ENCODE results near the gene COPG2. TPM values are rescaled to one million over a fixed set of nuclear protein-coding genes. Genes with fewer than 3 reads are reported as not detected.

COPG2 gene
- total and polyA plus RNA-seq, 2 of the 13 experiments (the other 11 are each of a cell fraction or from before 2014, with no cell fraction given), result 14.1 to 17.7 TPM

DNA sequence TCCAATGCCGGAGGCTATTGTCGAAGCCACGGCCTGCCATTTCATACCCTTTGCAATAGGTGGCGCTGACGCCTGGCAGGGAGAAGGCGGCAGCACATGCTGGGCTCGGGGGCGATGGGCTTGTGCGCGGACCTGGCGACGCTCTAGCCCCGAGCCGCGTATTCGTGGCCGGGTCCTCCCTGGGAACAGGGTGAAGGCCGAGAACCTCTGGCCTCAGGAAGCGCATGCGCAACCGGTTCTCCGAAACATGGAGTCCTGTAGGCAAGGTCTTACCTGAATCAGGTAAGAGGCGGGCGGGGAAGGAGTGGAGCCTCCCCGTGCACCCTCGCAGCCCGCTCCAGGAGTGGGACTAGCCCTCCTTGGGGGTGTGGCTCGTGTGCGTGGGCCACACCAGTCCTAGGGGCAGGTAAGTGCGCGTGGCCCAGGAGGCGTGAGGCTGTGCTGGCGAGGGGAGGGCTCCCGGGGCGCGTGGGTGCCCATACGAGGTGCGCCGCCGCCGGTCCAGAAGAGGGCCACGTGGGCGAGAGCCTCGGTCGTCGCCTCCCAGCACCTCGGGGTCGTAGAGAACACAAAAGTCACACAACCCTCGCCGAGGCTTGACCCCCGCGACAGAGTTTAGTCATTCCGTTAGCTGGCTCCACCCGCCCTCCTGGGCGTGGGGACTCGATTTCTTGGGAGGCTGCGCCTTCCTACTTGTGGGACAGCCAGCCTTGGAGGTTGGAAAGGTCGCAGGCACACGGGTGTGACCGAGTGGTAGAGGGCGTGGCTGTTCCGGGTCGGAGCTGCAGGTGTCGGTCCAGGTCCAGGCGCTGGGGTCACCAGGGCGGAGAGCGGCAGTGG, 182.2 kb downstream of the COPG2 start (continued):
- TF ChIP-seq, protein P1, sequence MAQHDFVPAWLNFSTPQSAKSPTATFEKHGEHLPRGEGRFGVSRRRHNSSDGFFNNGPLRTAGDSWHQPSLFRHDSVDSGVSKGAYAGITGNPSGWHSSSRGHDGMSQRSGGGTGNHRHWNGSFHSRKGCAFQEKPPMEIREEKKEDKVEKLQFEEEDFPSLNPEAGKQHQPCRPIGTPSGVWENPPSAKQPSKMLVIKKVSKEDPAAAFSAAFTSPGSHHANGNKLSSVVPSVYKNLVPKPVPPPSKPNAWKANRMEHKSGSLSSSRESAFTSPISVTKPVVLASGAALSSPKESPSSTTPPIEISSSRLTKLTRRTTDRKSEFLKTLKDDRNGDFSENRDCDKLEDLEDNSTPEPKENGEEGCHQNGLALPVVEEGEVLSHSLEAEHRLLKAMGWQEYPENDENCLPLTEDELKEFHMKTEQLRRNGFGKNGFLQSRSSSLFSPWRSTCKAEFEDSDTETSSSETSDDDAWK (CRISPR knock-in tag; IDR thresholded peaks at IDR 0.05), result no peak
- TF ChIP-seq, protein P2, sequence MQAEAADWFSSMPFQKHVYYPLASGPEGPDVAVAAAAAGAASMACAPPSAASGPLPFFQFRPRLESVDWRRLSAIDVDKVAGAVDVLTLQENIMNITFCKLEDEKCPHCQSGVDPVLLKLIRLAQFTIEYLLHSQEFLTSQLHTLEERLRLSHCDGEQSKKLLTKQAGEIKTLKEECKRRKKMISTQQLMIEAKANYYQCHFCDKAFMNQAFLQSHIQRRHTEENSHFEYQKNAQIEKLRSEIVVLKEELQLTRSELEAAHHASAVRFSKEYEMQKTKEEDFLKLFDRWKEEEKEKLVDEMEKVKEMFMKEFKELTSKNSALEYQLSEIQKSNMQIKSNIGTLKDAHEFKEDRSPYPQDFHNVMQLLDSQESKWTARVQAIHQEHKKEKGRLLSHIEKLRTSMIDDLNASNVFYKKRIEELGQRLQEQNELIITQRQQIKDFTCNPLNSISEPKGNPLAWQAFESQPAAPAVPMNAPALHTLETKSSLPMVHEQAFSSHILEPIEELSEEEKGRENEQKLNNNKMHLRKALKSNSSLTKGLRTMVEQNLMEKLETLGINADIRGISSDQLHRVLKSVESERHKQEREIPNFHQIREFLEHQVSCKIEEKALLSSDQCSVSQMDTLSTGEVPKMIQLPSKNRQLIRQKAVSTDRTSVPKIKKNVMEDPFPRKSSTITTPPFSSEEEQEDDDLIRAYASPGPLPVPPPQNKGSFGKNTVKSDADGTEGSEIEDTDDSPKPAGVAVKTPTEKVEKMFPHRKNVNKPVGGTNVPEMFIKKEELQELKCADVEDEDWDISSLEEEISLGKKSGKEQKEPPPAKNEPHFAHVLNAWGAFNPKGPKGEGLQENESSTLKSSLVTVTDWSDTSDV (CRISPR knock-in tag; IDR thresholded peaks at IDR 0.05), result no peak
- TF ChIP-seq SRF (IDR thresholded peaks at IDR 0.05; ENCODE audit: low read depth, low read length) (no peak), GABPA (IDR thresholded peaks at IDR 0.05; ENCODE audit: low read depth, low read length) (no peak), GABPA (CRISPR knock-in tag; IDR thresholded peaks at IDR 0.05; ENCODE audit: low read depth) (0 out of 2 replicates have a peak, but pooled peaks have one; percentile 37), KMT2A (CRISPR knock-in tag; IDR thresholded peaks at IDR 0.05) (peak; percentile 79; the same call in 1 of the 2 replicates), RFX5 (IDR thresholded peaks at IDR 0.05; ENCODE audit: low read depth, low read length) (no peak), KDM5B (CRISPR knock-in tag; IDR thresholded peaks at IDR 0.05; ENCODE audit: borderline replicate concordance) (peak; percentile 80; the same call in 1 of the 2 replicates), ZNF607 (CRISPR knock-in tag; IDR thresholded peaks at IDR 0.05; ENCODE audit: borderline replicate concordance) (peak; percentile 71), GPN1 (CRISPR knock-in tag; IDR thresholded peaks at IDR 0.05; ENCODE audit: borderline replicate concordance) (no peak), ZNF10 (CRISPR knock-in tag; IDR thresholded peaks at IDR 0.05; ENCODE audit: borderline replicate concordance, low read depth) (no peak)
- TF ChIP-seq, protein P3, sequence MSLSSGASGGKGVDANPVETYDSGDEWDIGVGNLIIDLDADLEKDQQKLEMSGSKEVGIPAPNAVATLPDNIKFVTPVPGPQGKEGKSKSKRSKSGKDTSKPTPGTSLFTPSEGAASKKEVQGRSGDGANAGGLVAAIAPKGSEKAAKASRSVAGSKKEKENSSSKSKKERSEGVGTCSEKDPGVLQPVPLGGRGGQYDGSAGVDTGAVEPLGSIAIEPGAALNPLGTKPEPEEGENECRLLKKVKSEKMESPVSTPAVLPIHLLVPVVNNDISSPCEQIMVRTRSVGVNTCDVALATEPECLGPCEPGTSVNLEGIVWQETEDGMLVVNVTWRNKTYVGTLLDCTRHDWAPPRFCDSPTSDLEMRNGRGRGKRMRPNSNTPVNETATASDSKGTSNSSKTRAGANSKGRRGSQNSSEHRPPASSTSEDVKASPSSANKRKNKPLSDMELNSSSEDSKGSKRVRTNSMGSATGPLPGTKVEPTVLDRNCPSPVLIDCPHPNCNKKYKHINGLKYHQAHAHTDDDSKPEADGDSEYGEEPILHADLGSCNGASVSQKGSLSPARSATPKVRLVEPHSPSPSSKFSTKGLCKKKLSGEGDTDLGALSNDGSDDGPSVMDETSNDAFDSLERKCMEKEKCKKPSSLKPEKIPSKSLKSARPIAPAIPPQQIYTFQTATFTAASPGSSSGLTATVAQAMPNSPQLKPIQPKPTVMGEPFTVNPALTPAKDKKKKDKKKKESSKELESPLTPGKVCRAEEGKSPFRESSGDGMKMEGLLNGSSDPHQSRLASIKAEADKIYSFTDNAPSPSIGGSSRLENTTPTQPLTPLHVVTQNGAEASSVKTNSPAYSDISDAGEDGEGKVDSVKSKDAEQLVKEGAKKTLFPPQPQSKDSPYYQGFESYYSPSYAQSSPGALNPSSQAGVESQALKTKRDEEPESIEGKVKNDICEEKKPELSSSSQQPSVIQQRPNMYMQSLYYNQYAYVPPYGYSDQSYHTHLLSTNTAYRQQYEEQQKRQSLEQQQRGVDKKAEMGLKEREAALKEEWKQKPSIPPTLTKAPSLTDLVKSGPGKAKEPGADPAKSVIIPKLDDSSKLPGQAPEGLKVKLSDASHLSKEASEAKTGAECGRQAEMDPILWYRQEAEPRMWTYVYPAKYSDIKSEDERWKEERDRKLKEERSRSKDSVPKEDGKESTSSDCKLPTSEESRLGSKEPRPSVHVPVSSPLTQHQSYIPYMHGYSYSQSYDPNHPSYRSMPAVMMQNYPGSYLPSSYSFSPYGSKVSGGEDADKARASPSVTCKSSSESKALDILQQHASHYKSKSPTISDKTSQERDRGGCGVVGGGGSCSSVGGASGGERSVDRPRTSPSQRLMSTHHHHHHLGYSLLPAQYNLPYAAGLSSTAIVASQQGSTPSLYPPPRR (CRISPR knock-in tag; IDR thresholded peaks at IDR 0.05; ENCODE audit: borderline replicate concordance), result 0 out of 2 replicates have a peak, but pooled peaks have one; percentile 13
- TF ChIP-seq, protein P4, sequence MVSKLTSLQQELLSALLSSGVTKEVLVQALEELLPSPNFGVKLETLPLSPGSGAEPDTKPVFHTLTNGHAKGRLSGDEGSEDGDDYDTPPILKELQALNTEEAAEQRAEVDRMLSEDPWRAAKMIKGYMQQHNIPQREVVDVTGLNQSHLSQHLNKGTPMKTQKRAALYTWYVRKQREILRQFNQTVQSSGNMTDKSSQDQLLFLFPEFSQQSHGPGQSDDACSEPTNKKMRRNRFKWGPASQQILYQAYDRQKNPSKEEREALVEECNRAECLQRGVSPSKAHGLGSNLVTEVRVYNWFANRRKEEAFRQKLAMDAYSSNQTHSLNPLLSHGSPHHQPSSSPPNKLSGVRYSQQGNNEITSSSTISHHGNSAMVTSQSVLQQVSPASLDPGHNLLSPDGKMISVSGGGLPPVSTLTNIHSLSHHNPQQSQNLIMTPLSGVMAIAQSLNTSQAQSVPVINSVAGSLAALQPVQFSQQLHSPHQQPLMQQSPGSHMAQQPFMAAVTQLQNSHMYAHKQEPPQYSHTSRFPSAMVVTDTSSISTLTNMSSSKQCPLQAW (CRISPR knock-in tag; IDR thresholded peaks at IDR 0.05), result peak; percentile 54; the same call in 1 of the 2 replicates
- TF ChIP-seq, protein P5, sequence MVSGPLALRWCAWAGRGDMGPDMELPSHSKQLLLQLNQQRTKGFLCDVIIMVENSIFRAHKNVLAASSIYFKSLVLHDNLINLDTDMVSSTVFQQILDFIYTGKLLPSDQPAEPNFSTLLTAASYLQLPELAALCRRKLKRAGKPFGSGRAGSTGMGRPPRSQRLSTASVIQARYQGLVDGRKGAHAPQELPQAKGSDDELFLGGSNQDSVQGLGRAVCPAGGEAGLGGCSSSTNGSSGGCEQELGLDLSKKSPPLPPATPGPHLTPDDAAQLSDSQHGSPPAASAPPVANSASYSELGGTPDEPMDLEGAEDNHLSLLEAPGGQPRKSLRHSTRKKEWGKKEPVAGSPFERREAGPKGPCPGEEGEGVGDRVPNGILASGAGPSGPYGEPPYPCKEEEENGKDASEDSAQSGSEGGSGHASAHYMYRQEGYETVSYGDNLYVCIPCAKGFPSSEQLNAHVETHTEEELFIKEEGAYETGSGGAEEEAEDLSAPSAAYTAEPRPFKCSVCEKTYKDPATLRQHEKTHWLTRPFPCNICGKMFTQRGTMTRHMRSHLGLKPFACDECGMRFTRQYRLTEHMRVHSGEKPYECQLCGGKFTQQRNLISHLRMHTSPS (CRISPR knock-in tag; IDR thresholded peaks at IDR 0.05; ENCODE audit: low read depth), result no peak
